ENCODE measurements around the gene LRRC36.

GRCh38 chr16:67341250-67341649 is 14.6 kb downstream of the LRRC36 start:
- TF ChIP-seq CTCF (IDR thresholded peaks at IDR 0.05; ENCODE audit: insufficient read depth, low read length): no peak
- TF ChIP-seq, protein P1, sequence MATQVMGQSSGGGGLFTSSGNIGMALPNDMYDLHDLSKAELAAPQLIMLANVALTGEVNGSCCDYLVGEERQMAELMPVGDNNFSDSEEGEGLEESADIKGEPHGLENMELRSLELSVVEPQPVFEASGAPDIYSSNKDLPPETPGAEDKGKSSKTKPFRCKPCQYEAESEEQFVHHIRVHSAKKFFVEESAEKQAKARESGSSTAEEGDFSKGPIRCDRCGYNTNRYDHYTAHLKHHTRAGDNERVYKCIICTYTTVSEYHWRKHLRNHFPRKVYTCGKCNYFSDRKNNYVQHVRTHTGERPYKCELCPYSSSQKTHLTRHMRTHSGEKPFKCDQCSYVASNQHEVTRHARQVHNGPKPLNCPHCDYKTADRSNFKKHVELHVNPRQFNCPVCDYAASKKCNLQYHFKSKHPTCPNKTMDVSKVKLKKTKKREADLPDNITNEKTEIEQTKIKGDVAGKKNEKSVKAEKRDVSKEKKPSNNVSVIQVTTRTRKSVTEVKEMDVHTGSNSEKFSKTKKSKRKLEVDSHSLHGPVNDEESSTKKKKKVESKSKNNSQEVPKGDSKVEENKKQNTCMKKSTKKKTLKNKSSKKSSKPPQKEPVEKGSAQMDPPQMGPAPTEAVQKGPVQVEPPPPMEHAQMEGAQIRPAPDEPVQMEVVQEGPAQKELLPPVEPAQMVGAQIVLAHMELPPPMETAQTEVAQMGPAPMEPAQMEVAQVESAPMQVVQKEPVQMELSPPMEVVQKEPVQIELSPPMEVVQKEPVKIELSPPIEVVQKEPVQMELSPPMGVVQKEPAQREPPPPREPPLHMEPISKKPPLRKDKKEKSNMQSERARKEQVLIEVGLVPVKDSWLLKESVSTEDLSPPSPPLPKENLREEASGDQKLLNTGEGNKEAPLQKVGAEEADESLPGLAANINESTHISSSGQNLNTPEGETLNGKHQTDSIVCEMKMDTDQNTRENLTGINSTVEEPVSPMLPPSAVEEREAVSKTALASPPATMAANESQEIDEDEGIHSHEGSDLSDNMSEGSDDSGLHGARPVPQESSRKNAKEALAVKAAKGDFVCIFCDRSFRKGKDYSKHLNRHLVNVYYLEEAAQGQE (IDR thresholded peaks at IDR 0.05; ENCODE audit: insufficient replicate concordance, low read depth): no peak
